ENCODE results near the gene PRKAG3.

PRKAG3 gene

DNA sequence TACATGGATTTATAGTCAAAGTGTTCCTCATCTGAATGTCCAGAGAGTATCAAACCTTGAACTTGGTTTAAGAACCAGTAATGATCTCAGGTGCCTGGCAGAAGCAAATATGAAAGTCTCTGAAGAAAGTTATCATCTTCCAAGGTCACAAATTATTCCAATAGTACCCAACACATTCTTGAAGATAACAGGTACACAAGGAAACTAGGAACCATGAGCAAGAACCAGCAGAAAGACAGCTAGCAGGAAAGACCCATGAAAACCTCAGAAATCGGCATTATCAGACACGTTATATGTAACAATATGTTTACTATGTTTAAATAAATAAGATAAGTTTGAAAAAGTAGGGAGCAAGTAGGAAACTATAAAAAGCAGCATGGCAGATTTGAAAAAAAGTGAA, 5.9 kb upstream of the PRKAG3 start:
- DNase-seq, result no peak

DNA sequence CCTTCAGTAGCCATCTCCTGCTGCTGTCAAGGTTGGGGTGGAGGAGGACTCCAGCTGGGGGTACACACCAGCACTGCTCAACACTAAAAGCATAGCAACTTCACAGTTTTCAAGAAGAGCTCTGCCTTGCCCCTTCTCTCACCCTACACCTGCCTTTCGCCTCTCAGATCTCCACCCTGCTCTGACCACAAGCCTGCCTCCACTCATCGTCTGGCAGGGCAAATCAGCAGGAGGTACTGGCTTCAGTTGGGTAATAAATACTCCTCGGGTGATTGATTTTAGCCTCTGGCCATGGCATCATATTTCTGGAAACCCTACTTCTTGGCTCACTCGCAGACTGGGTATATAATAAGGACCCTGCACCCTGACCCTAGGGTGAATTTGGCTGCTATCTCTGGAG, 3.1 kb upstream of the PRKAG3 start:
- DNase-seq, result no peak

DNA sequence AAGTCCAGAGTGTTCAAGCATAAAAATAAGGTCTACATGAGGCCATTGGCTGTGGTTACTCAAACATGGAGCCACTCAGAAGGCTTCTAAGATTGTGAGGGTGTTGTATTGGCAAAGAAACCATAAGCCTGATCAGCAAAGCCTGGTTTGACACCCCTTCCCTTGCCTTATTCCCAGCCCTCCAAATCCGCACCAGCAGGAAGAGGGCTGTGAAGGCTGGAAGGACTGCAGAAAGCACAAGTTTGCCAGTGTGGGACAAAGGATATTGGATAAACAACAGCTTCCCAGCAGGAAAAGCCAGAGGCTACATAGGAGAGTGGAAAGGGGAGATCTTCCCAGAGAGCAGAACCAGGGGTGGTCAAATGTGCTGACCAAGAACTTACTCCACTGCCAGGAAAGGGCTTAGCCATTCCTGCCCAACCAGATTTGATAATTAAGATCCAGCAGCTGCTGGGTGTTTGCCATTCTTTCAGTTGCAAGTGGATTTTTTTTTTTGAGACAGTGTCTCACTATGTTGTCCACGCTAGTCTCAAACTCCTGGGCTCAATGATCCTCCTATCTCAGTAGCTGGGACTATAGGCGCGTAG, 1.5 kb upstream of the PRKAG3 start:
- DNase-seq, result no peak

DNA sequence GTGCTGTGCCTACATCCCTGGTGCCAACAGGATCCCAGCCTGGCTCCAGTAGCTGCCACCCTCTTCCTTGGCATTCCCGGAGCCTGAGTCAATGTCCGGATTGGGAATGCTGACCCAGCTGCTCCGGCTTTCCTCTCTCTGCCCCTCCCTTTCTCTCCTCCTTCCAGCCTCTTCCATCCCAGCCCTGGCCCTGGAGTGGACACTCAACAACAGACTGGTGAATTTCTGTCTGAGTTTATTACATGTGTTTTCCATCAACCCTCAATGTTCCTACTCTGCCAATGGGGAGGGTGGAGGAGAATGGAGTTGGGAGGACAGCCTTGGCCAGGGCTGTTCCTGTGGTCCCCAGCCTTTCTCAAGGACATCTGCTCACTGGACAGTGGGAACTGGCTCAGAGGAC, 917 bp upstream of the PRKAG3 start:
- no peak for DNase-seq

DNA sequence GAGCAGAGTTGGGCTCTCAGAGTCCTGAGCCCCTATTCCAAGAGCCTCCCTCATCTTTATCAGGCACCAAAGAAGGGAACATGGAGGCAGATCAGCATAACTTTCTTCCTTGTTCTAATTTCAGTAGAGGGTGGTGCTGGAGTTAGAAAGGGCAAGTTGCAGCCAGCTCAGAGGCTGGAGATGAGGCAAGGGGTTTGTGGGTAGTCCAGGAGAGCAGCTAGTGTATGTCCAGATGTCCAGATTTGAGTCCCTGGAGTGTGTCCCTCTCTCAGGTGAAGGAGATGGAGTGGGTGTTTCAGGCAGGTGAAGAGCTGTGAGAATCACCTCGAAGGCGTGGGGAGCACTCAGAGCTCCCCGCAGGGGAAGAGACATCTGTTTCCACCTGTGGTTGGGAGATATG, 478 bp upstream of the PRKAG3 start:
- no peak for DNase-seq

DNA sequence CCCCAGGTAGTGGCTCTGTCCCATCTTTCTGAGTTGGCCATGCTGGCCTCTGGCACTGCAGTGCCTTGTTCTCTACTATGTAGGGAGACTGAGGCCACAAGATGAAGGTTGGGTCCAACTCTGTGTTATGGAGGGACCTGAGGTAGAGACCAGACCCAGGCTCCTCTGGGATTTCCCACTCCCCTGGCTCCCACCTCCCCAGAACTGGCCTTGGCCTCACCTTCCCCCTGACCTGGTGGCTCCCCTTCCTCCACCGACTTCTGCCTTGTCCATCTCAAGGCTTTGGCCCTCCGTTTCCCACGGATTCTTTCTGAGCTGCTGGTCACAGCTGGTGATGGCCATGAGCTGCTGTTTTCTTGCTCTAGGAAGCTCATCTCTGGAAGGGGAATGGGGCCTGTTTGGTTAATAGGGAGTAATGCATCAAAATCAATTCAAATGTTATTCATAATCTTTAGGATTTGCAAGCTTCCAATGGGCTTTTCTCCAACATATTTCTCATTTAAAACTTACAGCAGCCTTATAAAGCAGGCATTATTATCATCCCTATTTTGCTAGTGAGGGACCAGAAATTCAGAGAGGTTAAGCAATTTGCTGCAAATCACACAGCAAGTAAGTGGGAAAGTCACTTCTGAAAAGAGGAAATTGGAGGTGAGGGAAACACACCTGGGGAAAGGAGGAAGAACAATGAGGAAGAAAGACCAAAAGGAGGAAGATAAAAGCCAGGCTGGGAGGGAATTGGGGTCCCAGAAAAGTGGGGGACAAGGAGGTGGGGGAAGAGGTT, 887 bp downstream of the PRKAG3 start:
- DNase-seq, result no peak

DNA sequence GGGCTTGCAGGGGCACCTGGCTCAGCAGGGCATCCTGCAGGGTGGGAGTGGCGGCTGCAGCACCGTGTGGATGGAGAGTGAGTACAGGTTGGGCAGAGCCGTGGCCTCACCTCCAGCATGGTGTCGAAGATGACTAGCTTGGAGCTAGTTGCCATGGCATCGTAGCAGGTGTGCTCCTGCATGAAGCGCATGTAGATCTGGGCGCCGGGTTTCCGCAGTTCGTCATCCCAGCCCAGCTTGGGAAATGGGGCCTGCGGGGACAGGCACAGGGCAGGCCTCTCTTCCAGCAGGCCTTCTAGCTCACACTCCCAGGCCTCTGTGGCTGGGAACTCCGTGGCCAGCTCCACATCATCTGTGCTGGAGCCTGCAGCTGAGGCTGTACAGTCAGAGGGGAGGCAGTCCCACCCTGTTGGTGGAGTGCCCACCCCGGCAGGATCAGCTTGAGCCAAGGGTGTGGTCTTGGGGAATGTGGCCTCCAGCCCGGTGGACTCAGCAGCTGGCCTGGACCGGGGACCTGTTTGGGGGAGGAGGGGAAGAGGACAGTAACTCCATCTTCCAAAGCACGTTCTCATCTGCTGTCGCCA, 1.6 kb downstream of the PRKAG3 start:
- no peak for DNase-seq

DNA sequence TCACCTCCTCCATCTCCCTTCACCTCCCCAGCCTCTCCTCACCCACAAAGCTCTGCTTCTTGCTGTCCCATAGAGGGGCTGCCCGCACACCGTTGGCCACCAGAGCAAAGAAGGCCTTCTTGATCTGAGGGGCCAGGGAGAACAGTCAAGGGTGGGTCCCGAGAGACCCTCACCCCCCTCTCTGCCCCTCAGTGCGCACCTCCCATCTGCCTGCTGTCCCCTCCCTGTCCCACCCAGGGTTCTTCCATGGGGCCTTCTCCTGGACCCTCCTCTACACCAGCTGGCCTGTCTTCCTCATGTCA, 3.2 kb downstream of the PRKAG3 start:
- no peak for DNase-seq

DNA sequence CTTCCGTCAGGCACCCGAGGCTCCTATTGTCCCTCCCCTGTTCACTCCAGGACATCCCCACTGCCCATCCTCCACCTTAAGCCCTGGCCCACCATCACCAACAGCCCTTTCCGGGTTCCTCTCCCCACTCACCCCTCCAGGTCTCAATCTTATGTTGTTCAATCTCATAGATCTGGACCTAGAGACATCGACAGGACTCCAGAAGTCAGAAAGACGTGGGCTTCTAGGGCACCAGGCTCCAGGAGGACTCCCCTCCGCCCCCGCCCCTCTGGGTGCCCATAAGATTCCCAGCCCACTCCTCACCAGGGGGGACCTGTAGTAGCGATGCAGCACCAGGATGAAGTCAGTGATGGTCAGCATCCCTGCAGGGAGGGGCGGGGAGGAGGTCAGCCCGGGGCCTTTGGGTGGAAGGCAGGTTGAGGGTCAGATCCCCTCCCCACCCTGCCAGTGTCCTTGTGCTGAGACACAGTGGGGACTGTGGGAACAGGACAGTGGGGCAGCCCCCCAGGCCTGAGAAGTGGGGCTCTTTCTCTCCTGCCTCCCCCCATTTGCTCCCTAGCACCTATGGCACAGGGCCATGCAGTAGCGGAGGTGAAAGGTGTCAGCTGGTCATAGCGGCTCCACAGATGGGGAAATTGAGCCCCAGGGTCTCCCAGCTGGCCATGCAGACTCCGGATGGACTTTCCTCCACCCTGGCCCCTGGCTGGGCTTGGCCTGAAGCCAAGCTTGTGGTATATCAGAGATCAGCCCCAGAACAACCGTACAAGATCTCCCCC, 3.7 kb downstream of the PRKAG3 start:
- DNase-seq, result no peak

DNA sequence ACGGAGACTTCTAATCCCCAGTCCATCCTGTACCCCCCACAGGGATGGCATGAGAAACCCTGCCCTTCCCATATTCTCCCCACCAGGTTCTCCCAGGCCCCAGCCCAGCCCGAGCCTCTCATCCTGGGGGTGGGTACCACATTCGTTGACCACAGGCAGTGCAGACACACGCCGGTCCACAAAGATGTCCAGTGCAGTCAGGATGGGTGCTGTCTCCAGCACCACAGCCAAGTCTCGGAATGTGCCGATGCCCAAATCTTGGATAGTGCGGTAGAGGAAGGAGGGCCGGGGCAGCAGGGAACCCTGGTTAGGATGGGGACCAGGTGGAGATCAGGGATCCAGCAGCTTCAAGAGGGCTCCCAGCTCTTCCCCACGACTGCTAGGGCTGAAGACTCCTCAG, 4.8 kb downstream of the PRKAG3 start:
- no peak for DNase-seq

DNA sequence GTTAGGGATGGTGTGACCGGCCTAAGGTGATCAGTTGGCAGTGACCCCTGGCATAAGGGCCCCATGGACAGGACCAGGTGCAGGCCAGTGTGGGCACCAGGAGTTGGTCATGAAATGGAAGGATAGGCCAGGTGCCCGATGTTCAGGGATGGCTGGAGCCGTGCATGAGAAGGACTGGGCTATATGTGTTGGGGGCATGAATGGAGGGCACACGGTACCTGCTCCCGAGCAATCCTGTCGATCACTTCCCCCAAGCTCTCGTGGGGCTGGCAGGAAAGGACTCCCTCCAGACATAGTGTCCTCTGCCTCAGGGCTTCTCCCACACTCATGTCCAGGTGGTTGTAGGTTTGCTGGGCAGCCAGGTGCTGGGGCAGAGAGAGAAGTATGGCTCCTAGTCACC, 7.6 kb downstream of the PRKAG3 start:
- no peak for DNase-seq

DNA sequence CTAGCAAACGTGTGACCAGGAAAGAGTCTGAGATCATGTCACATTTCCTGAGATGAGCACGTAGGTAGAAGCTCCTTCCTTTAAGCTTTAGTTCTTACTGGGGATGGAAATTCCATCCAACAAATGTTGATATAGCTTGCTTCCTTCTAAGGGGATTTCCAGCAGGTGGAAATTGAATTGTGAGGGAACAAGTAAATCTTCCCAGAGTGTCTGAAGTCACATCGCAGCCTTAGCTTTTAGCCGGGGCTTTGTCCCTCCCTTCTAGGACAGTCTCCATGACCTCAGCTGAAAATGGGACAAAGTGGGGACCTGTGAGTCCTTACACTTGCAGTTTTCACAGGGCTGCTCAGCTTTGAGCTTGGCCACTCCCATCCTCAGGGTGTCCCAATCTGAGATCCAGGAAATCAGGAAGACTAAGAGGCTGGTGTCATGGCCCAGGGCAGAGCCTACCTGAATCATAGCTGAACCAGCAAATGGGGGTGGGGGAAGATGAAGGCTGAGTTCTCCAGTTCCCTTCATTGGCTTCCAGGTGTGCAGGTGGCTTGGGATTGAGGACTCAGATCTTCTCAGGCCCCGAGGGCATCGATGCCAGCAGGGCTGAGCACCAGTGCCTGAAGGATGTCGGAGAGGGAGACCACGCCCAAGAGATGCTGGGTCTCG, 8.3 kb downstream of the PRKAG3 start:
- no peak for DNase-seq

DNA sequence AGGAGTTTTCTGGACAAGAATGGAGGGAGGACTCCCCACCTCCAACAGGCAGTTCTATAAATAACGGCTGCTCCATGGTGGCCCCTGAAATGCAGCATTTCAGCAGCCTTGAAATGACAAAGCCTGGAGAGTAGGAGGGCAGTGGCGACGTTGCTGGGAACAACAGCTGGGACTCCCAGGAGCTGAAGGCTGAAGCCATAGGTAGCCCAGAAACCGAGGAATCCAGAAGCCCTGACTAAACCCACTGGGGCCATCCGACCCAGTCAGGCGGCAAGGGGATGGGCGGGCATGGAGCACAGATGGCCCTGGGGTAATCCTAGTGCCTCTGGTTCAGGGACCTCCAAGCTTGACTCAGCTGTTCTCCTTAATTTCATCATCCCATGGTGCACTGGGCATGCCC, 9.0 kb downstream of the PRKAG3 start:
- no peak for DNase-seq

DNA sequence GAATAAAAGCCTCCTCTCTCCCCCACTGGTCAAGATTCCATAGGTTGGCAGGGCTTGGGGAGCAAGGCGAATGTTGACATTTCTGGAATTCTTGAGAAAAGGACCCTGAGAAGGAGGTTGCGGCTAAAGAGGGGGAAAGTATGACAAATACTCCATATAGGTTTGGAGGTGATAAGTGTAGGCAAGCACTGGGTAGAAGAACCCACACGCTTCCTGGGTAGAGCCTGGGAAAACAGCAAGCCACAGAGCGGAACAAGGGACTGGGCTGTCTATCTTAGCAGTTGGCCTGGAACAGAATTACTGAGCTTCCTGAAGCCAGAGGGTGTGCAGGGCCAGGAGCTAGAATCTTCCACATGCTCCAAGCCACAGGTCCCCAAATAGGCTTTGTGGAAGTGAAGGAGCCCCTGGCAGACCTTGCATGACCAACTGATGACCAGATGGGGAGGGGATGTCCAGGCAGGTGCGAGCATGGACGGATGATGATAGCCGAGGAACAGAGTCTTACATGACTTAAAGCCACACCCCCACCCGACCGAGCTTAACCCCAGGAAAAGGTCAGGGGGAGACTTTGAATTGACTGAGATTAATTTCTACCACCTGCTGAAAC, 9.9 kb downstream of the PRKAG3 start:
- no peak for DNase-seq

DNA sequence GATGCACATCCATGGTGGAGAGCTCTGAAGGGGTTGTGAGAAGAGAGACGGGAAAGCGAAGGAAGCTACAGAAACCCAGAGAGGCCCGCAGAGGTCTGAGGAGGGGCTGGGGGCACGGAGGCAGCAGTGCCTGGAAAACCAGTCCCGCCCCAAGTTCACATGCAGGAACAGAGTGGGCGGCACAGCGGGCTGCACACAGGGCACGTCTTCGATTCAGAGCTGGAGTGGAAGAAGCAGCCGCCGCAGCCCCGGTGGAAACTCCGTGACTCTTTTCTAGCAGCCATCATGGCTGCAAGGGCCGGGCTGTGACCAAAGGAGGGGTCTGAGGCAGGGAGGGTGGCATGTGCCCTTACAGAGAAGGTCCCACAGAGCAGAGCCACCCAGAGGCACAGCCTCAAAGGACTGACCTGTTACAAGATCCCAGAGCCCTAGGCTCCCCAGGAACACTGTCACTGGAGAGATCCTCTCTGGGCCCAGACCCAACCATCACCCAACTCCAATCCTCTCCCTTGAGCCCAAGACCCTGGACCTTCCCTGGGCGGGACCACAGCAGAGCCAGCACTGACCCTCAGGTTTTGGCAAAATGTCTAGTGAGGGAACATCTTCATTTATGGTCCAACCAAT, 10.7 kb downstream of the PRKAG3 start:
- DNase-seq, result no peak

DNA sequence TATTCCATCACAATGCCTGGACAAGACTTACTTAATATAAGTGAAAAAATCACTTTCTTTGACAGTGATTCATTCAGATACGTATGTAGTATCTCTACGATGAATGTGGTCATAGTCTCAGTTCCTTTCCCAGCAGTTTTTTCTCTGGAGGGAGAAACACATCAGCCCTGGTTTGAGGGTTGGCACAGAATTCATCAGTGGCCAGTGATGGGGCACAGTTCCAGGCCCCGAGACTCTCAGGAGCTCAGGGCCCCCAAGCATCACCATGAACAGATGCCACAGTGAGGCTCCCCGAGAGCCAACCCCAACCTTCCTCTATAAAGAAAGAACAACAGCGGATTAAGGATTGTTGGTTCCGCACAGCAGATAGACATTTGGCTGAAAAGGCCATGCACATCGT, 12.5 kb downstream of the PRKAG3 start:
- DNase-seq, result no peak

DNA sequence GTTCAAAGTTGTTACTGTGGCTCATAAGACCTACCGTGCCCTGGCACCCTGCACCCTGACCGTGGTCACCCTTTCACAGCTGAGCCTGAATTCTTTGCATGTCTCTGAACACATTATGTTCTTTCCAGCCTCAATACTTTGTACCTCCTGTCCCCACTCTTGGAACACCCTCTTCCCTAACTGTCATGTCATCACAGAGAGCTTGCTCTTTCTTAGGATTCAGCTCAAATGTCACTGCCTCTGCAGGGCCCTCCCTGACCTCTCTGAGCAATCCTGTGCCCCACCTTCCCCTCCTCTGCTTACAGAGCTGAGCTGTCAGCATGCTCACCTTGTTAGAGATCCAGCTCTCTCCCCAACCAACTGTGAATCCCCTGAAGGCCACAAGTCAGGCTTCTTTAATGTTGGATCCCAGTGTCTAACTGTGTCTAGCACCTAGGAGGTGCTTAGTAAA, 15.0 kb downstream of the PRKAG3 start:
- no peak for DNase-seq

DNA sequence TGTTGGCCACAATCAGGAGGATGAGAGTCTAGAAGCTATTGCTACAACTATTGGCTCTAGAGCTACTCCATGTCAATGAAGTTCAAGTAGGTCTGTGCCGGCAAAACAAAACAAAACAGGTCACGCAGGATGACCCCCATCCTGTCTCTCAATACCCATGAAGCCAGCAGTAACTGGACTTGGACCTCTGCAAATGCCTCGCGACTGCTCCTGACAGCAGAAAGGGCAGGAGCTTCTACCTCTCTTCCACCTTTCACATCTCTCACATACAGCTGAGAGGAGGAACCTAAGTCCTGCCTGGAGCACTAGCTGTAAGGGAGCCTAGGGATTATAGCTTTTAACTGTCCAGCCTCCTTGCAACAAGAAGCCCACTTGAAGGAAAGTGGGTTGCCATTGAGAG, 16.0 kb downstream of the PRKAG3 start:
- no peak for DNase-seq

DNA sequence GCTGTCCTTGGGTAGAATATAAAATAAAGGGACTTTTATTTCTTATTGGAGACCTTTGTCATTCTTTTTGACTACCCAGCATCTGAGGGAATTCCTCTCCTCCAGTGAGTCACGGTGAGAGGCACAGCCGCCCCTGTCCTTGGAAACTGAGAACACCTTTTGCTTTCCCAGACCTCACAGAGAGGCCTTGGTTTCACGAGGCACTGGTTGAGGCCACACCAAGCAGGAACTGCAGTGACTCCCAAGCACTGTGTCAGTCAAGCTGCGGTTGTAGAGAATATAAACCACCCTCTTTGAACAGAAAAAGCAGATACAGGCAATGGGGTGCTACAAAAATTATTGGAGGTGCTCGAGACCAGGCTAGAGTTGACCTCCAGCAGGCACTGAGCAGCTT, 16.4 kb downstream of the PRKAG3 start:
- DNase-seq, result no peak

DNA sequence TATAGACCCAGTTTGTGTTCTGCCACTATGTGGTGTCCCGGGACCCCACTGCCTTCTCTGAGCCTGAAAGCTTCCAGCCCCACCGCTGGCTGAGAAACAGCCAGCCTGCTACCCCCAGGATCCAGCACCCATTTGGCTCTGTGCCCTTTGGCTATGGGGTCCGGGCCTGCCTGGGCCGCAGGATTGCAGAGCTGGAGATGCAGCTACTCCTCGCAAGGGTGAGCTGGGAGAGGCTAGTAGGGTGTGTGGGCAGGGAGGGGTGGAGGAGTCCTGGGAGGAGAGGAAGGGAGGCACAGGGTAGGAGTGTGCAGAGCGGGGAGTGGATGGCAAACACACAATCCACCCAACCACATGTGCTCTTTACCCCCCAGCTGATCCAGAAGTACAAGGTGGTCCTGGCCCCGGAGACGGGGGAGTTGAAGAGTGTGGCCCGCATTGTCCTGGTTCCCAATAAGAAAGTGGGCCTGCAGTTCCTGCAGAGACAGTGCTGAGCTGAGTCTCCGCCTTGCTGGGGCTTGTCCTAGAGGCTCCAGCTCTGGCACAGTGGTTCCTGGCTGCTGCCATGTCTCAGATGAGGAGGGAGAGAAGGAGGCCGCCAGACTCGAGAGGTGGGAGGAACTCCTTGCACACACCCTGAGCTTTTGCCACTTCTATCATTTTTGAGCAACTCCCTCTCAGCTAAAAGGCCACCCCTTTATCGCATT, 16.9 kb downstream of the PRKAG3 start:
- no peak for DNase-seq

DNA sequence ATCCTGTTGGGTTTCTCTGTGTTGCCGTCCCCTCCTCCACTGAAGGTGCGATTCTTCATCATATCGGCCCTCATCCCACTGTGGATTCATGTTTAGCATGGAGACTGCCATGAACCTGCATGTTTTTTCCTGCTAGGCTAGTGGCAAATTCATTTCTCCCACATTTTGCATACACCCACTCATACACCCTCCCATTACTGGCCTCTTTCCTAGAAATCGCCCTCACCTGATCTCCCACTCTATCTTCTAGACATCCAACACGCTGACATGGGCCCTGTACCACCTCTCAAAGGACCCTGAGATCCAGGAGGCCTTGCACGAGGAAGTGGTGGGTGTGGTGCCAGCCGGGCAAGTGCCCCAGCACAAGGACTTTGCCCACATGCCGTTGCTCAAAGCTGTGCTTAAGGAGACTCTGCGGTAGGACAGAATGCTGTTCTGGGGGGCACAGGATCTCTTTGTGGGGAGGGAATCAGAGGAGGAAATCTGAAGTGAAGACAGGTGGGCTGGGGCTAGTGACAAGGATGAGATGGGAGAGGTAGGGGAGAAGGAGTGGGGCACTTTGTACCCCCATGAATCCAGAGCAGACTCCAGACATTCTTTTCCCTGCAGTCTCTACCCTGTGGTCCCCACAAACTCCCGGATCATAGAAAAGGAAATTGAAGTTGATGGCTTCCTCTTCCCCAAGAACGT, 17.7 kb downstream of the PRKAG3 start:
- no peak for DNase-seq
